8988T (cell line): ENCODE measurements around the gene GCG.

ENCODE experiments used
- DNase-seq: peaks from one replicate; pipeline ENCODE4 v3.0.0; 2011

Gene GCG

GRCh38 chr2:162148956-162149355 lies 3.1 kb downstream of the GCG start:
- no peak for DNase-seq

GRCh38 chr2:162143969-162144368 lies 8.1 kb downstream of the GCG start:
- no peak for DNase-seq

- DNase-seq = no peak
Measured at GRCh38 chr2:162138310-162138709, 13.7 kb downstream of the GCG start.

- no peak for DNase-seq
Measured at GRCh38 chr2:162127422-162127821, 24.6 kb downstream of the GCG start.

DNA sequence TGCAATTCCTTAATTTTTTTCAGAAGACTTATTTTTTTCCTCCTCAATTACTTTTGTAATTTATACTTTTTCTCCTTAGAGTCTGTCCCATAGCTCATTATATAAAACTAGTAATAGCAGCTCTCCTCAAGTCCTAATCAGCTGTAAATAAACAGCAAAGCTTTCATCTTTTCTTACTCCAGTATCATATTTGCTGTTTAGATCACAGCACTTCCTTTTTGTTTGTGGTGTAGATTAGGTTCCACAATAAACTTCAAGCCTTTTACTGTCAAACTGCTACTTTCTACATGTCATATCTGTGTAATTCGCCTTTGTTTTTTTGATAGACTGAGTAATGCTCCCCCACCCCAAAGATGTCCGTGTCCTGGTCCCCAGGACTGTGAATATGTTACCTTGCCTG lies 25.5 kb downstream of the GCG start:
- no peak for DNase-seq

- DNase-seq = no peak
Measured at GRCh38 chr2:162126111-162126519, 25.9 kb downstream of the GCG start.

DNA sequence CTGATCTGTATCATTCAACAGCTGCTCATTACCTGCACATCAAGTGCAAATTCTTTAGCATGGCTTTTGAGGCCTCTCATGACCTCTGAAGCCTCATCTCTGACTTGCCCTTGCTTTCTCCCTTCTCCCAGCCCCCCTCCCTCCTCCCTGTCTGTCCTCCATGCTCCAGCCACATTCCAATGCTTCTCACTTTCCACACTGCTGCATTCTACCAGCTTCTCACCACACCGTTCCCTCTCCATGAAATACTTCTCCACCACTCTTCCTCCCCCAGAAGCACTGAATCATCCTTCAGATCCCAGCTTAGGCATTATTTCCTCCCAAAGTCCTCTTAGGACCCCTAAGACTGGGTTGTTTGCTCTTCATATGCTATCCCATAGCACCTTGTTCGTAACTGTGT lies 26.9 kb downstream of the GCG start:
- no peak for DNase-seq

GRCh38 chr2:162123806-162124758 lies 28.0 kb downstream of the GCG start:
- DNase-seq = no peak

GRCh38 chr2:162118166-162119031 lies 33.6 kb downstream of the GCG start:
- no peak for DNase-seq

DNA sequence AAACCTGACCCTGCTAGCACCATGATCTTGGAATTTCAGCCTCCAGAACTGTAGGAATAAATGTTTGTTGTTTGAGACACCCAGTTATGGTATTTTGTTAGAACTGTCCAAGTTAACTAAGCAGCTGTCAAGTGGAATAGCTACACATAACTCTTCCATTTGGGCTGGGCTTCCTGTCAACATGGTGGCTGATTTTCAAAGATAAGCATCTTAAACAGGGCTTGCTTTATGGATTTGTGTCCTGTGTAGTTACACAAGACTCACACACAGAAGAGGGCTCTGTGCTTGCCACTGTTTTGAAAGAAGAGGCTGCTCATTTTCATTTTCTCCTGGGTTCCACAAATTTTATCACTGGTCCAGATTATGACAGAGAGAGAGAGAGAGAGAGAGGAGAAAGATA lies 35.7 kb downstream of the GCG start:
- no peak for DNase-seq

DNA sequence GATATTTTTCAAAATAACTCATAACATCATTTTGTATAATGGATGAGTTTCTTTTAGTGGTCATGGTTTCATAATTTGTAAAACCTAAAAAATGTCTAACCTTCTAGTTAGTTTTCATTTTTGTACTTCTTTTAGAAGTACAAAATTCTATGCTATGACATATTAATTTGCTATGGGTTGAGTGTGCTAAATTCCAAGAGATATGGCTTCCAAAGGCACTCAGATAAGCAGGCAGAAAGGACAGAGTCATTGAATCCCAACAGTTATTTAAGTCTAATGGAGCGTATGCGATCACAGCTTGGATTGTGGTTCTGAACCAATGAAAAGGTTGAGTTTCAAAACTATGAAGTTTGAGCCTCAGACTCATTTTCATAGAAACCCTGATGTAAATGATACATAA lies 37.0 kb downstream of the GCG start:
- no peak for DNase-seq

GRCh38 chr2:162114271-162114670 lies 37.8 kb downstream of the GCG start:
- DNase-seq = no peak

DNA sequence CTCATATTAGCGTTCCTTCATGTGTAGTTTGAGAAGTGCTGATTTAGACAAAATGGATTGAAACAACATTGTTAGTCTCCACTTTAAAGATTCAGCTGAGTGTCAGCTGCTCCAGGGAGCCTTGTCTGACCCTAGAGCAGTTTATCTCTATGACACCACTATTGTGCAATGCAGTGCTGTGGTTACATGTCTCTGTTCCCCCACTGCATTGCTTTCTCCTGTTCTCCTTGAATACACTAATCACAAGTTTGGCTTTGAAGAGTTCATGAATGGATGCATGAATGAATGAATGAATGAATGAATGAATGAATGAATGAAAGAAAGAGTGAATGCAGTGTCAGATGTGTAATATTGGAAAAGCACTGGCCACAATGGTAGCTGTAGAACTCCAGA lies 38.3 kb downstream of the GCG start:
- DNase-seq = no peak

GRCh38 chr2:162113088-162113775 lies 38.8 kb downstream of the GCG start:
- no peak for DNase-seq

- DNase-seq = no peak
Measured at GRCh38 chr2:162111958-162112850, 39.8 kb downstream of the GCG start.

- DNase-seq = no peak
Measured at GRCh38 chr2:162107361-162107901, 44.6 kb downstream of the GCG start.

- DNase-seq = no peak
Measured at GRCh38 chr2:162106746-162107145, 45.3 kb downstream of the GCG start.

DNA sequence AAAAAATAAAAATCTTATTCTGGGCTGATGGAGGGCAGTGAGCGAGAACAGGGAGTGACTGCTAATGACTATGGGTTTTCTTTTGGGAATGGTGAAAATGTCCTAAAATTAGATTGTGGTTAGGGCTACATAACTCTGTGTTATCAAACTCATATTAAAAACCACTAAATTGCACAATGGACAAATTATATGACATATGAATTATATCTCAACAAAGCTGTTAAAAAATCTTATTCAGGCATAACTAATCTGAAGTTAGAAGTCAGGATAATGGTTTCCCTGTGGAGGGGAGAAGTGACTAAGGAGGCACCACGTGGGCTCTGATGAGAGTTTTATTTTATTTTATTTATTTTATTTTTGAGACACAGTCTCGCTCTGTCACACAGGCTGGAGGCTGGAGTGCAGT lies 45.9 kb downstream of the GCG start:
- no peak for DNase-seq

DNA sequence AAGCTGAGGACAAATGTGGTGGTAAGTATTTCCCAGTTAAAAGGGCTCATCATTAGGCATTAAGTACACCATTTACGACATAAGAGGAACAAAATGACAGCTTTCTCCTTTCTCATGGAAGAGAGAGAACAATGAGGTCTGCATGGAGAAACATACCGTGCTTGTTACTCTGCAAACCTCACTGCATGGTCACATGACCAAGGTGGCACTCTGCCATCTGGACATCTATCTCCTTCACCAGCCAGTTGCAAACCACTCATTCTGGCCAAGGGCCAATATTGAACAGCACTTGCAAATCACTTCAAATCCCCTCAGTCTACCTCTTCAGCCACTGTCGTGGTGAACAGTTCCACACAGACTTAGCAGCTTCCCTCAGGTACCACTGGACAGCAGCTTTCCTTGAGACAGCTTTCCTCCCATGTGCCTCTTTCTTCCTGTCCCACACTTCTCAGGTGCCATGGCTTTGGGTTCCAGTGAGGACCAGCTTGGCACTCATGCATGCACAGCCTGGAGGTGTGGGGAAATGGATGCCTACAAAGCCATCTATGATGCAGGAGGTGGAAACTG lies 48.5 kb downstream of the GCG start:
- DNase-seq = no peak

DNA sequence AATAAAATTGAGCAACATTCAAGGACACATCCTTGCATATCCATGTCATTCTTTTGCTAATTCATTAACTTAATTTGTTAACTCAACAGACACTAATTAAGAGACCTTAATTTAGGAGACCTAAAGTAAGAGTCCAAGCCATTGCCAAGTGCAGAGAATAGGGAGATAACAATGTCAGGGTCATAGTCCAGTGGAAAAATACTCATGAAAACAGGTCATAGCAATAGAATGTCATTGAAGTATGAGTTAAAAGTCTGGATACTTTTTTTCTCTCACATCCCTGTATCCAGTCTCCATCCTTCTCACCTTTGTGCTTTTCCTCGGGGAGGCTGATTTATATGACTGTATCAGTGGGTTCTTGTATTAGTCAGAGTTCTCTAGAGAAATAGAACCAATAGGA lies 51.5 kb downstream of the GCG start:
- no peak for DNase-seq

DNA sequence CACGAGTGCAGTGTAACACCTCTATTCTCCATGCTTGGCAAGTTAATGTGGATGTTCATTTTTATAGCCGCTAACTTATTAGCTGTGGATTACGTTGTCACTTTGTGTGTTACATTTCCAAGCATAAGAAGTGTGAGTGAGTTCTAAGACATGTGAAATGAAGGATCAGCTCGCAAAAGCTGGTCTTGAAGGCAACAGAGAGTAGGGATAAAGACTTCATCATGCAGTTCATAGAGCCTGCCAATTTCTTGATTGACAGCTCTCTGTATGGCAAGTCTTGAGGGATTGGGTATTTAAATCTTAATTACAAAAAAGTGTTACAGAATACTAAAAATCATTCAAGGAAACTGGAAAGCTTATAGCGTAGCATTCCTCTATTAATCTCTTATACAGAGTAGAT lies 52.2 kb downstream of the GCG start:
- no peak for DNase-seq
